GM21526 (cell line): Measurements from ENCODE around the gene IL32.
A peak's percentile ranks its signal among the peaks of the same experiment; 100 is the strongest.
"Not testable (repeated sequence)": the region's sequence is repeated elsewhere in the genome, so short reads cannot be mapped to it uniquely, and the experiment has no call there.

Experiments
- ATAC-seq: cut with Tn5 transposase; IDR thresholded peaks from one replicate; pipeline ENCODE4 v1.9.1; 2021; ENCODE audit warnings: moderate library complexity; ENCODE audit not compliant: unreplicated experiment, low FRiP score

IL32 gene

GRCh38 chr16:3068487-3068886, 3.0 kb downstream of the IL32 start:
- no peak for ATAC-seq

GRCh38 chr16:3069146-3069545, 3.7 kb downstream of the IL32 start:
- ATAC-seq = not testable (repeated sequence)

GRCh38 chr16:3070608-3071111, 5.2 kb downstream of the IL32 start:
- no peak for ATAC-seq

GRCh38 chr16:3071655-3072054, 6.2 kb downstream of the IL32 start:
- no peak for ATAC-seq

GRCh38 chr16:3072148-3072547, 6.7 kb downstream of the IL32 start:
- not testable (repeated sequence) for ATAC-seq

- ATAC-seq = not testable (repeated sequence)
These were observed 7.3 kb downstream of the IL32 start for GRCh38 chr16:3072576-3073263.

GRCh38 chr16:3073448-3073847, 8.0 kb downstream of the IL32 start:
- ATAC-seq = no peak

GRCh38 chr16:3074860-3075522, 9.6 kb downstream of the IL32 start:
- peak; percentile 68 for ATAC-seq

- ATAC-seq = no peak
These were observed 10.1 kb downstream of the IL32 start for GRCh38 chr16:3075523-3075915.

- not testable (repeated sequence) for ATAC-seq
These were observed 10.5 kb downstream of the IL32 start for GRCh38 chr16:3075946-3076345.

GRCh38 chr16:3076577-3076976, 11.1 kb downstream of the IL32 start:
- ATAC-seq = no peak

GRCh38 chr16:3080024-3080423, 14.6 kb downstream of the IL32 start:
- ATAC-seq = no peak

- not testable (repeated sequence) for ATAC-seq
These were observed 16.5 kb downstream of the IL32 start for GRCh38 chr16:3081957-3082356.

- not testable (repeated sequence) for ATAC-seq
These were observed 18.0 kb downstream of the IL32 start for GRCh38 chr16:3083408-3083807.

GRCh38 chr16:3084491-3084890, 19.1 kb downstream of the IL32 start:
- no peak for ATAC-seq

GRCh38 chr16:3084969-3085670, 19.7 kb downstream of the IL32 start:
- ATAC-seq = no peak

GRCh38 chr16:3085868-3086595, 20.6 kb downstream of the IL32 start:
- ATAC-seq = no peak

- no peak for ATAC-seq
These were observed 21.3 kb downstream of the IL32 start for GRCh38 chr16:3086596-3087242.

- no peak for ATAC-seq
These were observed 22.1 kb downstream of the IL32 start for GRCh38 chr16:3087243-3088235.
